Stimulated activated CD4-positive, alpha-beta T cell treated with anti-CD3 and anti-CD28 coated beads, Interleukin-4, amount 100 ng/mL, for 24 hours (primary cell): ENCODE results near the gene PDE3A.
"Not testable (repeated sequence)": the region's sequence is repeated elsewhere in the genome, so short reads cannot be mapped to it uniquely, and the experiment has no call there.

Experiments
- DNase-seq: peaks from one replicate; pipeline ENCODE4 v3.0.0-alpha.2; 2020

Gene PDE3A

DNA sequence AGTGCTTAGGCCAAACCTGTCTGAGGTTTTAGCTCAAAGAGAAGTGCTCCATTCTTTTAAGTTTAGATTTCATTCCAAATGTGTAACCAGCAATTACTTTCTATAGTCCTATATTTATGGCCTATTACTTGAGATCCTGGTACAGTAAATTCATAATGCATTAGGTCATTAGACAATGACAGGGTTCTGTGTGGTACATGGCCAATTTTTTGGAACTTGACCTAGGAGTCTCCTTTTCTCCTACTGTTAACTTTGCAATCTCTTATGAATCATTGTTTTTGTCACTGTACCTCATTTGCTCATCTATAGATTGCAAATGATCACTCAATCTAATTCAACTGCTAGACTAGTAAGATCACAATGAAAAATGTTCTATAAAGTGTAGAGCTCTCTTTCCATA, 136.7 kb downstream of the PDE3A start:
- no peak for DNase-seq

- DNase-seq = no peak
These were observed 138.7 kb downstream of the PDE3A start for GRCh38 chr12:20507056-20507455.

- no peak for DNase-seq
These were observed 139.4 kb downstream of the PDE3A start for GRCh38 chr12:20507711-20508110.

GRCh38 chr12:20508359-20508758, 140.0 kb downstream of the PDE3A start:
- no peak for DNase-seq

DNA sequence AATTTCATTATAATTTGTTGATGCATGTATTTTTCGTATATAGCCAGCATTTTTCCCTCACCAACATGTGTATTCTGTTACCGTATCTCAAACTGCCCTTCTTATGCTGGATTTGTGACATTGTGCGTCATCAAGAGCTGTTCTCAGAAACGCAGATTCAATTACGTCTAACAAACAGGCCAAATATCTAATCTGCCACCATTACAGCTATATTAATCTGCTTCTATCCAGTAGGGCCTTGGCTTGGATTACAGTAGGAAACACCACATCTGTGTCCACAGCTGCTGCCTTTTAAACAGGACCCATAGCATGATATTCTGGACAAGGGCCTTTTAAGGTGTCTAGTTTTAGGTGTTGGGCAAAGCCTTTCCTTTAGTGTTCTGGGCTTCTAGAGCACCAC, 140.6 kb downstream of the PDE3A start:
- no peak for DNase-seq

GRCh38 chr12:20510811-20511210, 142.5 kb downstream of the PDE3A start:
- DNase-seq = no peak

GRCh38 chr12:20513189-20513588, 144.9 kb downstream of the PDE3A start:
- DNase-seq = no peak

- no peak for DNase-seq
These were observed 146.3 kb downstream of the PDE3A start for GRCh38 chr12:20514598-20514997.

DNA sequence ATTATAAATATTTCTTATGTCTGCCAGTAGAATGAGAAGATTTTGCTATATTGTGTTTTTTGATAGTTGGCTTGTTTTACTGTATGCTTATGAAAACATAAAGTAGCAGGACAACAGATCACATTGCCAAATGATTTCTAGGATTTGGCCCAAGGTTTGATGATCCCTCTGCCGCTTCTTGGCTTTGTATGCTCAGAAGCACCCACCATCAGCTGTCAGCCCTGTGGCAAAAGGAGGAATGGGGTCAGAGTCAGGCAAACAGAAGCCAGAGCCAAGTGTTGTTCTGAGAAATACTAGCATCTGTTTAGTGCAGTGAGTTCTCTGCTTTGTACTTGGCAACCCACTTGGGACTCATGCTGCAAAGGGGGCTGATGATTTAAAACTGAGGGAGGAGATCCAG, 152.2 kb downstream of the PDE3A start:
- DNase-seq = no peak

GRCh38 chr12:20523658-20524057, 155.3 kb downstream of the PDE3A start:
- DNase-seq = no peak

- DNase-seq = no peak
These were observed 155.8 kb downstream of the PDE3A start for GRCh38 chr12:20524113-20524512.

DNA sequence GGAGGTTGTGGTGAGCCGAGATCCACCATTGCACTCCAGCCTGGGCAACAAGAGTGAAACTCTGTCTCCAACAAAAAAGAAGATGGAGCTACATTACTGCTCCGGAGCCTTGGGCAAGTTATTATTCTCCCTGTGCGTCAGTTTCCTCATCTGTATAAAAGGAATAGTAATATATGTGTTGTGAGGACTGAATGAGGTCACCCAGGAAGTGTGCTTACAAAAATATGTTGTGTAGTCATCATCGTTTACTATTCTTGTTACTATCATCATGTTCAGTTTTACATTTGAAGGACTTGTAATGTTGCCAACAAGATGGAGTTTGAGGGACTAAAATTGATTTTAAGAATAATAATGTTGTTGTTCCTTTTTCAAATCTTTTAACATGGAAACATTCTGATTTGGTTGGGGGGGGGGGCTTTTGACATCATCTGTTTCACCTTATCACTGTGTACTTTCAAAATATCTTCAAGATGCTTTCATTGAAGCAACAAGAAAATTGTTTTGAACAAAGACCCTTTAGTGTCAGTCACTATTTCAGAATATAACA, 156.8 kb downstream of the PDE3A start:
- DNase-seq = no peak

DNA sequence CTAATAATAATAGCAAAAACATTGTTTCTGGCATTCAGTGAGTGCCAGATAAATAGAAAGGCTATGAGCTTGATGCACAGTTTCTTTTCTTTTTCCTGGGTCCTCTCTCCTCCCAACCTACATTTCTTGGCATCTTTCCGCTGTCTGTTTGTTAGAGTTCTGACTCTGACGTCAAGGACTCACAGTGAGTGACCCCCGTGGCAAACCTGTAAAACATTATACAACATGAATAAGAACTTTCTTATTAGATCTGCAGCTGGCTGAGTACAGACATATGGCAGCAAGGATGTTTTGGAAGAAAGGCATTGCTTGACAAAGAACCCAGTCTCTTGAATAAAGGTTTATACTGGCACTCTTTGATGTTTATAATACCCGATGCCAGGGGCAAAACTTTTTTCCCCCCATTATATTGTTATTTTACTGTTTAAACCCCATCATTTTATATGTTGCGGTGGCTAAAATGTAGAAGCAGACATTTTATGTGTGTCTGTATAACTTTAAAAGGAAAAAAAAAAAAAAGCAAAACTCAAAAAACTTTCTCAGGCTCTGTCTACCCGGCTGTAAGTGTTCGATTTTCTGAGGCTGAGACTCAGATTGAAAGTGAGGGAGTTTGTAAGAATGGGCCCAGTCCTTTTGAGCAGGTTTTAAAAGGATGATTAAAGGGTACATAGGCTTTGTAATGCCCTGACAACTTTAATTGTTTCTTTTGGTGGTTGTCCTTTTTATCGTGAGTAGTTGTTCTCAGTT, 159.3 kb downstream of the PDE3A start:
- DNase-seq = no peak

DNA sequence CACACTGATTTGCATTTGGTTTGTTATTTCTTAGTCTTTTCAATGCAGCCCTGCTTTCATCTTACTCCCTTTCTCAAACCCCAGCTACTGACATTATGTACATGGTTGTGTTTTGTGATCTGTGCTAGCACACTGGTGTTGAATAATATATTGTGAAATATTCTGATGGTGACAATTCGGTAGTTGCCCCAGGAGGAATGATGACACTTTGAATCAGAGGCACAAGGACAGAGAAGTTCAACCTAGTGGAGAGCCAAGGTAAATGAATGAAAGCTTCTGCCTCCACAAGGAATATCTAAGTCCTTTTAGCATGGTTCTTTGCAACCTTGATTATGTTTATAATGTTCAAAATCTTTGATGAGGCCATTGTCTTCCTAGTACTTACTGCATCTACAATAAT, 159.9 kb downstream of the PDE3A start:
- DNase-seq = no peak

DNA sequence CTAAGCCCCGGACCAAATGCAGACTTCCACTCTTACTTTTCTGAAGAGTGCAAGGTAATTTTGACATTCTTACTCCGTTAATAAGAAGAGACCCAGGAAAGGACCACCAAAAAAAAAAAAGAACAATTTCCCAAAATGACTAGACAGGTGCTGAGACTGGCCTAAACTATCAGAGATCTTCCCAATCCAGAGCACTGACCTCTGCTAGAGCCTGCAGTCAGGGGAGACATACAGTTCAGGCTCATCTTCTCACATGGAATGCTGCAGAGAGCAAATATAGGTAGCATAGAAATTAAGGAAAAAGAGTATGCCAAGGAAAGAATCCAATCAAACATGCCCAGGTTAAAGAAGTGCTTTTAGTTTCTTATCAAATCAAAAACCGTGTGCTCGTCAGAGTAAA, 177.9 kb downstream of the PDE3A start:
- DNase-seq = no peak

- no peak for DNase-seq
These were observed 179.7 kb downstream of the PDE3A start for GRCh38 chr12:20547816-20548575.

DNA sequence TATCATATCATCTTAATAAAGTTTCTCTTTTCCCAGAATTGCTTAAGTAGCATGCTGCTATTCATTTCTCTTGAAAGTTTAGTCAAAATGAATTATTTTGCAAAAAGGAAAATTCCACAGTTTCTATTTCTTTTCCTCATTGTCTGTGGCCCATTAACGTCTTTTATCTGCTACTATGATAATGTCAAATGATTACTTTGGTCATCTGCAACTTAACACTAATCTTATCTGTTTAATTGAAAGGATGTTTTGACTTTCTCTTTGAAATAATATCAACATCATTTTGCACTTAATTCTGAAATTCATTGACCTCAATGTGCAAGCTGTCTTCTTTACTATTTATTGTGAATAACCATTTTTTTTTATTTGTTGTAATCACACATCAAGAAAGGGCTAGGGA, 180.3 kb downstream of the PDE3A start:
- no peak for DNase-seq

DNA sequence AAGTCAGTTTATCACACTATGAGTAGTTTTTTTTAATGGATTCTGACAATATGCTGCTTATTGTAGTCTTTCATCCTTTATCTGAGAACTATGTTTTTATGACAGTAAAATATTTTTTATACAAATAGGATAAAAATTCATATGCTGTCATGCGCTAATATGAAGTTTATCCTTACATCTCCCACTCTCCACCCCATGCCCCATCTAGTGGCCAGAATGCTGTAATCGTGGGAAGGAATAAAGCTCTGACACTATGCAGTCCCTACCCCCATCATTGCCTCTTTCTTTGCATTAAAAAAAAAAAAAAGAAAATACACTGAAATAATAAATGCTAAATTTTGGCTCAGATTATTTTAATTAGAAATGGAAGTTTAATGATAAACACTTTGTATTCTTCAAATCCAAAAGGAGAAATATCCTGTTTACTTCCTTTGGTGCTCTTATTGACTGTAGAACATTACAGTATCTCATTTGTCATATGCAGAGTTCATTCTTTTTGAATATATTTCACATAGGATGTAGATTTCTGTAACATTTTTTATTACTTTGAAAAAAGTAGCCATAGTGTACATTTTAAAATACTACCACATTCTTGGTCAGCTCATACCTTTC, 180.9 kb downstream of the PDE3A start:
- no peak for DNase-seq

GRCh38 chr12:20551742-20552442, 183.6 kb downstream of the PDE3A start:
- DNase-seq = not testable (repeated sequence)

- not testable (repeated sequence) for DNase-seq
These were observed 184.2 kb downstream of the PDE3A start for GRCh38 chr12:20552586-20552985.

DNA sequence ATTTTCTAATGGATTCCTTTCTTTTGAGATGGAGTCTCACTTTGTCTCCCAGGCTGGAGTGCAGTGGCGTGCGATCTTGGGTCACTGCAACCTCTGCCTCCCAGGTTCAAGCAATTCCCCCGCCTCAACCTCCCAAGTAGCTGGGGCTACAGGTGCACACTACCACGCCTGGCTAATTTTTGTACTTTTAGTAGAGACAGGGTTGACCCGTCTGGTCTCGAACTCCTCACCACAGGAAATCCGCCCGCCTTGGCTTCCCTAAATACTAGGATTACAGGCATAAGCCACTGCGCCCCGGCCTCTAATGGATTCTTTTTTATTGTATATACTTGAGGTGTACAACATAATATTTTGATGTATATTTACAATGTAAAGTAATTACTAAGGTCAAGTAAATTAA, 186.7 kb downstream of the PDE3A start:
- DNase-seq = no peak

DNA sequence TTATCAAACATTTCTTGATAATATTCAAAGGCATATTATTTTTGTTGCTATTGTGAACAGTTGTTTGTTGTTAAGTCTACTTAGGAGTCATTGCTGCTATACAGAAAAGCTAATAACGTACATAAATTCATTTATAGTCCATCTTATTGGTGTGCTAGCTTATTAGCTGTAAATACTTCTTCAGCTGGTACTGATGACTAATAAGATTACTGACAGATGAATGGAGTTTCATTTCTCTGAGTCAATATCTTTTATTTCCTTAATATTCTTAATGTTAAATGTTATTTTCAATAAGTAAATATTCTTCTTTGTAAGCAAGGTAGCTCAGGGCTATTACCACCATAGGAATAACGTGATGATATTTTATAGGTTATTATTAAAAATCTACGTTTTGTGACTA, 187.4 kb downstream of the PDE3A start:
- DNase-seq = no peak

- no peak for DNase-seq
These were observed 188.8 kb downstream of the PDE3A start for GRCh38 chr12:20557096-20557495.
